ENCODE data around the gene MYO1E. TPM values are rescaled to one million over a fixed set of nuclear protein-coding genes. Genes with fewer than 3 reads are reported as not detected.

The MYO1E gene
- total RNA-seq, 1 experiment from 2014 or later: 68.8 TPM

GRCh38 chr15:59104602-59104911 is 268.1 kb downstream of the MYO1E start:
- CTCF ChIA-PET: no interaction called here
- intact Hi-C loops (cut with micrococcal nuclease): no loop called here

DNA sequence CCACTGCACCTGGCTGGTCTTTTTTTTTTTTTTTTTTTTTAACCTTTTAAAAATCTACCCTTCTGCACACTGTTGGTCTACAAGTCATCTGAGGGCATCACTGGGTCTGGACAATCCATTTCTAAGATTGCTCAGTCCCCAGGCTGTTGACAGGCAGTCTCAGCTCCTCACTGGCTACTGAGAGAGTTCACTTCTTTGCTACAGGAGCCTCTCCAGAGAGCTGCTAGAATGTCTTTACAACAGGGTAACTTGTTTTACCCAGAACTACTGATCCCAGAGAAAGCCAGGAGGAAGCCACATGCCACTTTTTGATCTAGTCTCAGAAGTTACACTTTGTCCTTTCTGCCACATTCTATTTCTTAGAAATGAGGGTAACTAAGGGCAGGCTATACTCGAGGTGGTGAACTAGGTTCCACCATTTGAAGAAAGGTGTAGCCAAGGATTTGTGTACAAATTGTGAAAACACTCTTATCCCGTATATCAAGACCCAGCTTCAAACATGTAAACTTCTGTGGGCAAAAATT is 273.4 kb downstream of the MYO1E start:
- Histone ChIP-seq H3K9me3 (ENCODE audit: low read length) (no peaks in the 10 kb centered on the region), H3K4me2 (ENCODE audit: low read length) (no peak overlapping the region), H2AFZ (ENCODE audit: low read length) (no peak overlapping the region), H3F3A (ENCODE audit: low read length, unreplicated experiment) (no peaks in the 10 kb centered on the region), H3K36me3 (ENCODE audit: low read depth, low read length) (peaks cover 16% of the 10 kb centered on the region), H3K79me2 (ENCODE audit: low read length) (no peaks in the 10 kb centered on the region), H3K9ac (ENCODE audit: low read length) (no peak overlapping the region), H3K4me1 (ENCODE audit: insufficient read depth, low read length) (no peaks in the 10 kb centered on the region), H3K9me2 (replicated peaks; ENCODE audit: low read length) (no peaks in the 10 kb centered on the region), H4K20me1 (ENCODE audit: low read length) (no peaks in the 10 kb centered on the region), H3K27ac (ENCODE audit: low read length) (no peak overlapping the region), H3K4me3 (ENCODE audit: low read length) (no peak overlapping the region), H3K27me3 (ENCODE audit: low read length) (no peaks in the 10 kb centered on the region)
- ATAC-seq (no peak), DNase-seq (no peak)
- intact Hi-C loops (cut with micrococcal nuclease): no loop called here
- BruUV-seq (replicated peaks): no TSS peak
- CTCF ChIA-PET: no interaction called here
- POLR2A ChIA-PET (ENCODE audit: unreplicated experiment): no interaction called here
- TF ChIP-seq, protein P1, sequence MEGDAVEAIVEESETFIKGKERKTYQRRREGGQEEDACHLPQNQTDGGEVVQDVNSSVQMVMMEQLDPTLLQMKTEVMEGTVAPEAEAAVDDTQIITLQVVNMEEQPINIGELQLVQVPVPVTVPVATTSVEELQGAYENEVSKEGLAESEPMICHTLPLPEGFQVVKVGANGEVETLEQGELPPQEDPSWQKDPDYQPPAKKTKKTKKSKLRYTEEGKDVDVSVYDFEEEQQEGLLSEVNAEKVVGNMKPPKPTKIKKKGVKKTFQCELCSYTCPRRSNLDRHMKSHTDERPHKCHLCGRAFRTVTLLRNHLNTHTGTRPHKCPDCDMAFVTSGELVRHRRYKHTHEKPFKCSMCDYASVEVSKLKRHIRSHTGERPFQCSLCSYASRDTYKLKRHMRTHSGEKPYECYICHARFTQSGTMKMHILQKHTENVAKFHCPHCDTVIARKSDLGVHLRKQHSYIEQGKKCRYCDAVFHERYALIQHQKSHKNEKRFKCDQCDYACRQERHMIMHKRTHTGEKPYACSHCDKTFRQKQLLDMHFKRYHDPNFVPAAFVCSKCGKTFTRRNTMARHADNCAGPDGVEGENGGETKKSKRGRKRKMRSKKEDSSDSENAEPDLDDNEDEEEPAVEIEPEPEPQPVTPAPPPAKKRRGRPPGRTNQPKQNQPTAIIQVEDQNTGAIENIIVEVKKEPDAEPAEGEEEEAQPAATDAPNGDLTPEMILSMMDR (conservative IDR thresholded peaks at IDR 0.05; ENCODE audit: low read depth, low read length): no peak
- TF ChIP-seq EZH2 (IDR thresholded peaks at IDR 0.05; ENCODE audit: low read length, unreplicated experiment) (no peak), EZH2phosphoT487 (IDR thresholded peaks at IDR 0.05; ENCODE audit: borderline replicate concordance, low read length) (no peak)

More at GRCh38 chr15:59104602-59104911, 268.1 kb downstream of the MYO1E start:
- H3K9ac ChIP-seq (ENCODE audit: low read length): peak overlapping the region; percentile 79
- peak overlapping the region; percentile 90 for H2AFZ ChIP-seq (ENCODE audit: low read length)
- H3K27ac ChIP-seq (ENCODE audit: low read length): no peak overlapping the region
- DNase-seq: no peak
- H3K36me3 ChIP-seq (ENCODE audit: low read depth, low read length): peaks cover 18% of the 10 kb centered on the region
- H3K4me2 ChIP-seq (ENCODE audit: low read length): peak overlapping the region; percentile 72
- BruUV-seq (replicated peaks): no TSS peak
- no peaks in the 10 kb centered on the region for H3K9me3 ChIP-seq (ENCODE audit: low read length)
- H3K9me2 ChIP-seq (replicated peaks; ENCODE audit: low read length): no peaks in the 10 kb centered on the region
- H3K4me3 ChIP-seq (ENCODE audit: low read length): peak overlapping the region; percentile 80
- POLR2A ChIA-PET (ENCODE audit: unreplicated experiment): no interaction called here
- peaks cover 9% of the 10 kb centered on the region; the same call in 1 of the 2 replicates for H3K4me1 ChIP-seq (ENCODE audit: insufficient read depth, low read length)
- no peaks in the 10 kb centered on the region for H4K20me1 ChIP-seq (ENCODE audit: low read length)
- no peaks in the 10 kb centered on the region for H3K27me3 ChIP-seq (ENCODE audit: low read length)
- no peaks in the 10 kb centered on the region for H3F3A ChIP-seq (ENCODE audit: low read length, unreplicated experiment)
- peaks cover 37% of the 10 kb centered on the region for H3K79me2 ChIP-seq (ENCODE audit: low read length)
- ATAC-seq: peak; percentile 4; the same call in 1 of the 2 replicates
- TF ChIP-seq EZH2phosphoT487 (IDR thresholded peaks at IDR 0.05; ENCODE audit: borderline replicate concordance, low read length) (no peak), EZH2 (IDR thresholded peaks at IDR 0.05; ENCODE audit: low read length, unreplicated experiment) (no peak)
- TF ChIP-seq, protein P1 (conservative IDR thresholded peaks at IDR 0.05; ENCODE audit: low read depth, low read length): no peak

- no peaks in the 10 kb centered on the region for H3K9me2 ChIP-seq (replicated peaks; ENCODE audit: low read length)
- CTCF ChIA-PET: no interaction called here
Observed at GRCh38 chr15:59096429-59096828, 276.2 kb downstream of the MYO1E start.

More at GRCh38 chr15:59096429-59096828, 276.2 kb downstream of the MYO1E start:
- Histone ChIP-seq H3K36me3 (ENCODE audit: low read depth, low read length) (peaks cover 16% of the 10 kb centered on the region), H3K9ac (ENCODE audit: low read length) (no peak overlapping the region), H3K4me3 (ENCODE audit: low read length) (no peak overlapping the region), H3K27ac (ENCODE audit: low read length) (no peak overlapping the region), H3K27me3 (ENCODE audit: low read length) (no peaks in the 10 kb centered on the region), H3K9me3 (ENCODE audit: low read length) (no peaks in the 10 kb centered on the region), H2AFZ (ENCODE audit: low read length) (no peak overlapping the region), H3K79me2 (ENCODE audit: low read length) (no peaks in the 10 kb centered on the region), H4K20me1 (ENCODE audit: low read length) (no peaks in the 10 kb centered on the region), H3K4me2 (ENCODE audit: low read length) (no peak overlapping the region), H3K4me1 (ENCODE audit: insufficient read depth, low read length) (no peaks in the 10 kb centered on the region), H3F3A (ENCODE audit: low read length, unreplicated experiment) (no peaks in the 10 kb centered on the region)
- DNase-seq: no peak
- TF ChIP-seq EZH2phosphoT487 (IDR thresholded peaks at IDR 0.05; ENCODE audit: borderline replicate concordance, low read length): no peak
- TF ChIP-seq, protein P1 (conservative IDR thresholded peaks at IDR 0.05; ENCODE audit: low read depth, low read length): no peak
- TF ChIP-seq EZH2 (IDR thresholded peaks at IDR 0.05; ENCODE audit: low read length, unreplicated experiment): no peak
- no peak for ATAC-seq
- POLR2A ChIA-PET (ENCODE audit: unreplicated experiment): no interaction called here
- BruUV-seq (replicated peaks): no TSS peak
- intact Hi-C loops (cut with micrococcal nuclease): no loop called here
